ENCODE measurements around the gene EPS8. TPM values are rescaled to one million over a fixed set of nuclear protein-coding genes. Genes with fewer than 3 reads are reported as not detected.
"Not testable (repeated sequence)": the region's sequence is repeated elsewhere in the genome, so short reads cannot be mapped to it uniquely, and the experiment has no call there.

EPS8 gene
- total RNA-seq, 2 donors from 2014 or later: 4.9 to 6.0 TPM

DNA sequence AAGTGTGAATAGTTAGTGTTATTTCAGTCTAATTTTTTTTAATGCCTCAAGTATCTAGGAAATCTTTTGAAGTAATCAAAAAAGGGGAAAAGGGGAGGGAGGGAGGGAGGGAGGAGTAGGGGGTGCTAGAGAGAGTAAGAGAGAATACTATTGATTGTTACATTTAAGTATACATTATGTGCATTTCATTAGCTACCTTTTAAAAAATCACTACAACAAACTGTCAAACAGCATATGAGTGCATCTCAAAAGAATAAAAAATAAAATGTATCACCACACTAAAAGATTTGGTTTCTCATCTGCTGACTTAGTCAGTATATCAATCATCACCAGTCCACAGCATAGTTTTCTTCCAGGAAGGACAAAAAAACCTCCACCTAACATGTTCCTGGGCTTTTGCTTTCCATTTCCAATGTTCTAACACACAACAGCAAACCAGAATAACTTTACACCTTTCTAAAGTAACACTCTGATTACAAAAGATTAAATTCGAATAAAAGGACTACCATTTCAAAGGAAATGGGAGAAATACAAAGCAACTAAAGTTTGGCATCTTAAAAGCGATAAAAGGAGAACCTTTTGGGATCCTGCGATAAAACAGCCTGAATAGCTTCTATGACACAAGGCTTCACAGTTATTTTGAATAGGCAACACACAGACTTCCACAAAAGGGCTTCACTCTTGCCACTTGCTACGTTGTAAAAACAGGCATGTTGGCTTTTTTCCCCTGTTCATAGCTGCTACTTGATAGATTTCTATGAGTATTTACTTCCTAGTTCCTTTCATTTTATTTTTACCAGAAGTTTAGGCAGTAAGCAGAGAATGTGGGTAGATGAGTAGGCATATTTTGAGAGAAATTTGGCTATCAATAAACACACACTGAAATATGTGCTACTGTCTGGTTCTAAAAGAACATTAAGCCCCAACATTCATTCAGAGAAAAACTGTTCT is 160.9 kb downstream of the EPS8 start:
- H3K9me3 Mint-ChIP-seq: no peaks in the 10 kb centered on the region
- no peak overlapping the region for H3K27ac Mint-ChIP-seq
- no peak for DNase-seq (ENCODE audit: low spot score in 2 of 2)
- no peaks in the 10 kb centered on the region for H3K36me3 Mint-ChIP-seq
- ATAC-seq: no peak

DNA sequence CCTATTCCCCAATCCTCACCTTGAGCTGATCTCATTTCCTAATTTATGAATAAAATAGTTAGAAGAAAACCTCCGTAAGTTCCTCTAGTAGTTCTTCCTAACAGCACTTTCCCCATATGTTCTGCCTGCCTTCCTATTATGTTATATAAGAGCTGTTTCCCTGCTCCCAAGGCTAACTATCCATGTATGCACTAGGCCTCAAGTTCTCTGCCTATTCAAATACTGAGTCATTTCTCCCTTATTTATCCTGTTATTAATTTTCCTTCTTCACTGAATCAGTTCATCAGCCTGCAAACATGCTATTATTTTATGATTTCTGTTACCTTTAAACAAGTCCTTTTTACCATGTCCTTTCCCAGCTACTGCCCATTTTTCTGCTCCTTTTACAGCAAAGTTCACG is 164.1 kb downstream of the EPS8 start:
- no peaks in the 10 kb centered on the region for H3K9me3 Mint-ChIP-seq
- ATAC-seq (no peak), DNase-seq (ENCODE audit: low spot score in 2 of 2) (no peak)
- H3K36me3 Mint-ChIP-seq: no peaks in the 10 kb centered on the region
- no peak overlapping the region for H3K27ac Mint-ChIP-seq

DNA sequence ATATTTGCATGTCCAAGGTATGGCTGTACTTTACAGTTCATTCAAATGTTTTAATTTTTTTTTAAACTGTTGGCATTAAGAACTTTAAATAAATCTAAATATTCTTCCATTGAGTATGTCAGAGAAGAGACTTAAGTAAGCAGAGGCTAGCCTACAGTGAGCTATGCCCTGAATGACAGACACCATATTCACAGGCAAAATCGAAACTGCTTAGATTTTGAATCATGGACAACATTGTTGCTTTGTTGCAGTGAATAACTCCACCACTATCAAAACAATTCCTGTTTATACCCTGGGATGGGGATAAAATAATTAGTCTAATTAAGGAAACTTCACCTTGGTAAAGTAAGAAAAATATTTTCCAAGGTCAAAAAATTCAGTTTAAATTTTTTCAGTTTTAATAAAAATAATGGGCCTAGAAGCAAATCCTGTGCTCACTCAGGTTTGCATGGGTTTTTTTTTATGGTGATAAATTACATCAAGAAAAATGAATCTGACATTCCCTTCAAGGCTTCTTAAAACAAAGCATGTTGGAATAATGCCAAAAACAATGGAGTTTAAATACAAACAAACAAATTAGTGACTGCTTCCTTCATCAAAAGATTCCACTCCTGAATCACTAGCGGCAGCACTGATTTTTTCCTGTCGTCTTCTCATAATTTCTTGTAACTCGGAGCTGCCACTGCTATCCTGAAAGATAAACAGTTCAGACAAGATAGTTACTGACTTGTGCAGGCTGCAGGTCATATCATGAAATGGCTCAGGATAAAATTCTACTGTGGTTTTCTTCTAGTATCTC is 168.2 kb downstream of the EPS8 start:
- ATAC-seq (no peak), DNase-seq (ENCODE audit: low spot score in 2 of 2) (no peak)
- Mint-ChIP-seq H3K36me3 (peaks cover 0 to 5% of the 10 kb centered on the region in 2 donors), H3K27ac (no peak overlapping the region), H3K9me3 (peaks cover 0 to 4% of the 10 kb centered on the region in 2 donors)

DNA sequence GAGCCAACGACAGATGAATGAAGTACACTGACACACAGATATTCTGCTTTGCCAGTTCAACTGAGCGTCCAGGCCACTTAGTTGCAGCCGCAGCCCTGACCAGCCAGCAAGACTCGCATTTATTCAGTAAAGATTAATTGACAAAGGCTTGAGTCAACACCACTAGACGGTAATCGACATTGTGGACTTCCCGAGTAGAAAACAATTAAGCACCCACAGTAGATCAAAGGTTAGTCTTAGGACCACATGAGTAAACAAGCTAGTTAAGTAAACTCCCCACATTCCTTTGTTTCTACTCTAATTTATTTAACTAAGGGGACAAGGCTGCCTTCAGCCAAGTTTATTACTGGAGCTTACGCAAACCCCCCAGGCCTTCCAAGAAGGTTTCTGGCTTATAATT is 172.7 kb downstream of the EPS8 start:
- DNase-seq (ENCODE audit: low spot score in 2 of 2); H3K36me3 Mint-ChIP-seq; ATAC-seq: not testable (repeated sequence)

DNA sequence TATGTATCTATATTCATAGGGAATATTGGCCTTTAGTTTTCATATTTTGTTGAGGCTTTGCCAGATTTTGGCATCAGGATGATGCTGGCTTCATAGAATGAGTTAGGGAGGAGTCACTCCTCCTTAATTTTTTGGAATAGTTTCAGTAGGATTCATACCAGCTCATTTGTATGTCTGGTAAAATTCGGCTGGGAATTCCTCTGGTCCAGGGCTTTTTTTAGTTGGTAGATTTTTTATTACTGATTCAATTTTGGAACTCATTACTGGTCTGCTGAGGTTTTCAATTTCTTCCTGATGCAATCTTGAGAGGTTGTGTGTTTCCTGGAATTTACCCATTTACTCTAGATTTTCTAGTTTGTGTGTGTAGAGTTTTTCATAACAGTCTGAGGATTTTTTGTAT is 175.2 kb downstream of the EPS8 start:
- H3K27ac Mint-ChIP-seq: no peak overlapping the region

More for the DNA sequence above, 172.7 kb downstream of the EPS8 start:
- H3K9me3 Mint-ChIP-seq, H3K27ac Mint-ChIP-seq: not testable (repeated sequence)

DNA sequence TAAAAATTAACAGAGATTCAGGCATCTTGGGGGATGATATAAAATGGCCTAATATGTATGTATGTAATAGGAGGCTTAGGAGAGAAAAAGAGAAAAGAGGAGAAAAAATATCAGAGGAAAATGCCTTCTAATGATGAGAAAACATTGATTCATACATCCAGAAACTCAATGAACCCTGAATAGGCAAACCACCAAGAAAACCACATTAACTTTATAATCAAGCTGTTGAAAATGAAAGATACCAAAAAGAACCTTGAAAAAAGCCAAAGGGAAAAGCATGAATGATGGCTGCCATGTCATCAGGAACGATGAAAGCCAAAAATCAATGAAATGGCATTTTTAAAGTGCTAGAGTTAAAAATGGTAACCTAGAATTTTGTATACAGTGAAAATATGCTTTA is 180.2 kb downstream of the EPS8 start:
- Mint-ChIP-seq H3K9me3 (no peaks in the 10 kb centered on the region), H3K36me3 (no peaks in the 10 kb centered on the region)
- ATAC-seq: no peak

More for the DNA sequence above, 175.2 kb downstream of the EPS8 start:
- H3K36me3 Mint-ChIP-seq: peaks cover 0 to 5% of the 10 kb centered on the region in 2 donors
- DNase-seq (ENCODE audit: low spot score in 2 of 2) (no peak), ATAC-seq (no peak)
- H3K9me3 Mint-ChIP-seq: peaks cover 0 to 4% of the 10 kb centered on the region in 2 donors

DNA sequence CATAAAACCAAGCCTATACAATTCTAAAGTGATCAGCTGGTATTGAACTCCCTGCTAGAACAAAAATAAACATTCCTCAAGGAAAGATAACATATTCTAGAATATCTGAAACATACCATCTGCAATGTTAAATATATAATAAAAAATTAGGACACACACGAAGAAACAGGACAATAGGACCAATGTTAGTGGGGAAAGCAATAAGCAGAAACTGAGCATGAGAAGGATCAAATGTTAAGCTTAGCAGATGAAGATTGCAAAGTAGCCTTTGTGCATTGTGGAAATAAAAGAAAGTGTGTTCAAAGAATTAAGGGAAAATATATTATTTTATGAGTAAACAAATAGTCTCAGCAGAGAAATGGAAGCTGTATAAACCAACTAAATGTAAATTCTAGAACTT is 180.8 kb downstream of the EPS8 start:
- no peaks in the 10 kb centered on the region for H3K9me3 Mint-ChIP-seq
- H3K27ac Mint-ChIP-seq: no peak overlapping the region
- DNase-seq (ENCODE audit: low spot score in 2 of 2) (no peak), ATAC-seq (no peak)
- no peaks in the 10 kb centered on the region for H3K36me3 Mint-ChIP-seq

More for the DNA sequence above, 180.2 kb downstream of the EPS8 start:
- no peak for DNase-seq (ENCODE audit: low spot score in 2 of 2)
- H3K27ac Mint-ChIP-seq: no peak overlapping the region

DNA sequence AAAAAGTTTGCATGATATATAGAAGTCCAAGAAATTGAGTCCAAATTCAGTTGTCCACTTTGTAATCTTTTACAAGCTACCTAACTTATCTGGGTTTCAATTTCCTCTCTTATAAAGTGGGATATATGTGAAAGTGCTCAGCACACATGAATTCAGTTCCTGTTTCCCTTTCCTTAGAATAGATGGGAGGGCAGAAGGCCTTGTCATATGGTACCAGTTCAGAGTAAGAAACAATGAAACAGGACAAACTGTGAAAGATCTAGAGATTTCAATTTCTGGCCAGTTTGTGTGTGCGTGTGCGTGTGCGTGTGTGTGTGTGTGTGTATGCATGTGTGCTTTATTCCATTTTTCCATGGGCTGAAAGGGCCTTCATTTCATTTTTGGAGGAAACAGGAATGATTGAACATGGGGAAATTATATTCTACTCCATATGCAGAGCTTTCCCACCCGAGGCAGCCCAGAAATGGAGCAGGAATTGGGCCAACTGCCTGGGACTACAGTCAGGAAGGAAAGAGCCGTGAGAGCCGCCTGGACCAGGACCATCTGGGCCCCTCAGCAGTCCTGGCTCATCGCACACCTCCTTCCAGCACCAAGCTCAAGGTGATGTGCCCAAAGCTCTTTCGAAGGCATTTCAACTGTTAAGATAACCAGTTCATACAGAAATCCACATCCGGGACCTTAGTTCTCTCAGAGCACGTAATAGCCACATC is 183.2 kb downstream of the EPS8 start:
- Mint-ChIP-seq H3K9me3 (no peaks in the 10 kb centered on the region), H3K36me3 (no peaks in the 10 kb centered on the region), H3K27ac (no peak overlapping the region)
- ATAC-seq (no peak), DNase-seq (ENCODE audit: low spot score in 2 of 2) (no peak)

DNA sequence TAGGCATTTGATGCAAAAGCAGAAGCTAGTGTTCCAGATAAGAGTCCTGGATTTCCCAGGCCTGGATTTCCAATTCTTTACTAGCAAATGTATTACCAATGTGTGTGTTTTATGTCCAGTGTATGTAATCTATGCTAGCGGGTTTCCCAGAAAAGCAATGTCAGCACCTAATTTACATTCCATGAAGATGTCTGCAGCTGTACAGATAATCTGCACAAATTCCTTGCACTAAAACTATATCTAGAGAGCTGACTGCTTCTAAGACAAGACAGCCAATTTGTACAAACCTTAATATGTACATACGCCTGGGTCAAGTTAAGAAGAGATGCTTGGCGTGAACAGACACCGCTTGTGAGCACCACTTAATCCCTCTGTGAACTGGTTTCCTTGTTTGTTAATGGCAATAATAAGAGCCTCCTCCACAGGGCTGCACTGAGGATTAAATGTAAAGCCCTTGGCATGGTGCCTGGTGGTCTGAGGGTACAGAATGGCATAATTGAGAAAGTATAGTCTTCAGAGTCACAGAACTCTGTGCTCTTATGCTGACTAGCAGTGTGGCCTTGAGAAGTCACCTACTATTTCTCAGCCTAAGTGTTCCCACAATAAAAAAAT is 185.6 kb downstream of the EPS8 start:
- no peaks in the 10 kb centered on the region for H3K36me3 Mint-ChIP-seq
- DNase-seq (ENCODE audit: low spot score in 2 of 2): no peak
- H3K9me3 Mint-ChIP-seq: no peaks in the 10 kb centered on the region
- no peak for ATAC-seq
- no peak overlapping the region for H3K27ac Mint-ChIP-seq

DNA sequence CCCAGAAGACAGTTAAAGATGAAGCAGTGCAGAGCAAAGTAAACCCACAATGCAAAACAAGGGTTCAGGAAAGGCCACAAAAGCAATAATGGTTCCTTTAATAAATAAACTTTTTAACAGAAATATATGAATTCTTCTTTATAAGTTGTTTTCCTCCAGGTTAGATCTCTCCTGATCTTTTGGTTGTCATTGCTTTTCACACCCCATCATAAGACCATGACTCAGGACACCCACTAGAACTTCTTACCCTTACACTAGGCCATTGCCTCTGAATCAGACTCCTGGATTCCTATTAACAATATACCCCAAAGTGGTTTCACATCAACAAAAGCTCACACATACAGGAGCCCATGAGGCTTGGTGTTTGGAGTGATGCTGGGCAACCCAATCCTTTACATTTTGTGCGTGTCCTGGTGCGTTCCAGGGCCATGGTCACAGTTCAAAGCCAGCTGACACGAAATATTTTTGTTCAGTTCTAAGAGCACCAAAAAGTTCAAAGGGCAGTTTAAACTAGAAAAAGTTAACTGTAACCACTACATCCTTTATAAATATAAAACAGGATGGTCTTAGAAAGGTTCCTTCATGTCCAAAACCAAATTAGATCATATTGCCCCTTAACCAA is 187.0 kb downstream of the EPS8 start:
- DNase-seq (ENCODE audit: low spot score in 2 of 2): no peak
- Mint-ChIP-seq H3K27ac (no peak overlapping the region), H3K9me3 (no peaks in the 10 kb centered on the region), H3K36me3 (no peaks in the 10 kb centered on the region)
- ATAC-seq: peak in 1 of 2 donors; percentile 43

DNA sequence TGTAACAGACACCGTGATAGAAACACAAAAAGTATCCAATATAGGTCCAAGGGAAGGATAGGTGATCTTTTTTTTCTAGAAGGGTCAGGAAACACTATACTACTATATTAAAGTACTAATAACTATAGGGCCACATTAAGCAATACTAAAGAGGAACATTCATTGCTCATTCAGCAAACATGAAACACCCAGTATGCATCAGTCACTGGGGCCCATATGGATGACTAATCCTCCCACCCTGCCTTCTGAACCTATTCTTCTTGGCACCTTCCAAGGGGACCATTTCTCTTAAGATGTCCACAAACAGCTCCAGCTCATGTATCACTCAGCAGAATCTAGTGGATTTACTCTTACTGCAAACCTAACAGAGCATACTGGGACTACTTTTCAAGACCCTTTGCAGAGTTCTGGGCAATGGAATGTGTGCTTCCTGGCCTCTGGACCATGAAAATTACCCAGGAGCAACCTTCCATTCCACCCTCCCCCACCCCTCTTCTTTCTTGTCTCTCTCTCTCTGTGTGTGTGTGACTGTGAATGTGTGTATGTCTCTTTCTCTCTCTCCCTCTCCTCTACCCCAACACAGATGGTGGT is 187.9 kb downstream of the EPS8 start:
- peak; percentile 48 to 74 for ATAC-seq
- Mint-ChIP-seq H3K9me3 (no peaks in the 10 kb centered on the region), H3K36me3 (no peaks in the 10 kb centered on the region), H3K27ac (no peak overlapping the region)
- no peak for DNase-seq (ENCODE audit: low spot score in 2 of 2)

DNA sequence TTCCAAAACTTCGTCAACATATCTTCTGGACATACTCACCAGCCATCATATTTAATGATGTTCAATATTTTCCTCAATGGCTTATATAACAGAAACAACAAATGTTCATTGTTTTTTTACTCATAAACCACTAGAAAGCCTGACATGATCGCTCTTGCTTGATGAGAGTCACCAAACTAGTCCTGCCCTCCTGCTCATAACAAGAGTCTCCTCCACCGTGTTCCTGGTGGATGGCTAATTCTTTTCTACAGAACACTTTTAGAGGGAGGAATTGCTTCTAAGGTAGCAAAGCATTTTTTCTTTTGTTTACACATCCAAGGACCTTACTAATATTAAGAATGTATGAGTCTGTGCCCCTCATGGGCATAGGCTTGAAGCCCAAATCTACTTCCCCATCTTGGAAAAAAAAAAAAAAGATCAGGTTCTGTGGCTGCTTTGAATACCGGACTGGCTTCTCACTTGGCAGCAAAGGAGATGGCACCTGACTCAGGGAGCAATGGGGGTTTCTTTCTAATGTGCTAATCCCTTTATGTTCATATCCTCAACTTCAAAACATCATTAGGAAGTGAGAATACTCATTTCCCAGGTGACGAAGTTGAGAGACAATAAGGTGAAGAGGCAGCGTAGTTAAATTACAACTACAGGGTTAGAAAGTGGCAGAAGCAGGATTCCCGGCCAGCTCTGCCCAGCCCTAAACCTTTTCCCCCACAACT is 188.8 kb downstream of the EPS8 start:
- Mint-ChIP-seq H3K36me3 (no peaks in the 10 kb centered on the region), H3K27ac (no peak overlapping the region), H3K9me3 (no peaks in the 10 kb centered on the region)
- no peak for DNase-seq (ENCODE audit: low spot score in 2 of 2)
- ATAC-seq: peak in 1 of 2 donors; percentile 78

DNA sequence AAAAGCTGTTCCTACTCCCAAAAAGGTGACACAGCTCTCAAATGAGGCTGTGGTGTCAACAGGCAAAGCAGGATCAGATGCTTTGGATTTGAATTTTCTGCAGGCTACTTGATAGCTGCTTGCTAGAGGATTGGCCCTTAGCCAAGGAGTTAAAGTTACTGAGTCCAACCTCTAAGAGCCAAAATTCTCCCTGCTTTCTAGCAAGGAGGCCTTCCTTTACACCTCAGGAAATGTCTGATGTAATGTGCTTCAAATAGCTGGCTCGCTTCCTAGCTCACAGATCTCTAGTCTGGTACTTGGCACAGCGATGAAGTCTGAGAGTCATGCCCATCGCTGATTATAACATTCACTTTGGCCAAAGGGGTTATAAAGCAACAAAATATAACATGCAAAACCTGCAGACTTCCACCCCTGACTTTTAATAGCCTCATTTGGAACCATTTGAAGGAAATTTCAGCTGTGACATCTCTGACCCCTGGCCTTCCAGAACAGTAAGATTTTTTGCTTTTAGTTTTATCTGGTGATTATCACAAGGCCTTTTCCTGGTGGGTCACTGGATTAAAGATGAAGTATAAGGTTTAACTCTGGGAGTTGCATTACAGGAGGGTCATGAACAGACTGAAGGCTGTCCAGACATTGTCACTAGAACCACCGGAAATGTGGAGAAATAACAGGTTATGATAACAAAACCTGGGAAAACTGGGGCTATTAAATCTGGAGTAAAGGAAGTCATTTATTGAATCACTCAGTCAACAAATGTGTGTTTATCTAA is 189.7 kb downstream of the EPS8 start:
- ATAC-seq (no peak), DNase-seq (ENCODE audit: low spot score in 2 of 2) (no peak)
- H3K36me3 Mint-ChIP-seq: no peaks in the 10 kb centered on the region
- H3K9me3 Mint-ChIP-seq: no peaks in the 10 kb centered on the region
- no peak overlapping the region for H3K27ac Mint-ChIP-seq

DNA sequence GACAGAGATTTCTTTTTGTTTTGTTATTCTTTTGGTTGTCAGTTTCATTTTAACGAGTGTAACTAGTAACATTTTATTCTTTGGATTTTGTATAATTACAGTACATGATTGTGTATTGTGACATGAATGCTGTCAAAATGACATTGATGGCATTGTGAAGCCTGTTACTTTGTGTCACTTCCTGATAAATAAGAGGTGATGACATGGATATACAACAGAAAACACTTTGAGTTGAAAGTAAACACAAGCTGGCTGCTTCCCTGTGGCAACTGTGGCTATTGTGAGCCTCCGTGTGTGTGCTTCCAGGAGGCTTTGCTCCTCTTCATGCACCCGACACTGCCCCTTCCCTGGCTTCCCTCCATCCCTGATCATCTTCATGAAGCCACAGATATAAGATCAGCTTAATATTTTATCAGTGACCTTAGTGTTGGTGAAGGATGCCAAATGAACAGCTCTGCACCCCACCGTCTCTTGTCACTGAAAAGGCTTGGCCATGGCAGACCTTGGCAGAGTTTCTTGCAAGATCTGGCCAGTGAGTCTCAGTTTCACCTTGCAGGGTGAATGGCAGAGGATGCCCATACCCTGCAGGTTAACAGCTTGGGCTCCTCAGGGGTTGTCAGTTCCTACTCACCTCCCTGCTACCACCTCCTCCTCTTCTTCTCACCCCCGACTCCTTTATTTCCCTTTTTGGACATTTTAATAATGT is 191.9 kb downstream of the EPS8 start:
- H3K9me3 Mint-ChIP-seq: no peaks in the 10 kb centered on the region
- ATAC-seq: no peak
- H3K36me3 Mint-ChIP-seq: no peaks in the 10 kb centered on the region
- no peak overlapping the region for H3K27ac Mint-ChIP-seq
- no peak for DNase-seq (ENCODE audit: low spot score in 2 of 2)
